ENCODE results near the gene ZNF609.

- TF ChIP-seq CTCF (IDR thresholded peaks at IDR 0.05) (no peak), POLR2AphosphoS5 (IDR thresholded peaks at IDR 0.05) (no peak)
Observed at GRCh38 chr15:64698823-64699222, 238.4 kb downstream of the ZNF609 start.
